SK-N-SH treated with all-trans-retinoic acid at 6 μM for 48 hours (cell line): ENCODE data around the gene SH3PXD2B.

Source experiments
- ATAC-seq: fragments of 200-7000 bp; cut with Tn5 transposase; 3 replicates; pipeline ENCODE4 v1.9.1; 2020; ENCODE audit warnings: mild to moderate bottlenecking, moderate library complexity
- ARNTL ChIP-seq: fragments of 450-650 bp; formaldehyde crosslinking; IDR thresholded peaks from 2 replicates; pipeline ENCODE4 v1.5.0; 2020; ENCODE audit warnings: low read depth, mild to moderate bottlenecking, moderate library complexity, borderline replicate concordance
- BACH2 ChIP-seq: fragments of 250-450 bp; sonication (Bioruptor Pico); IDR thresholded peaks from 2 replicates; pipeline ENCODE4 v1.9.0; 2021; ENCODE audit warnings: mild to moderate bottlenecking, borderline replicate concordance
- CSDC2 ChIP-seq: fragments of 250-450 bp; sonication (Bioruptor Pico); IDR thresholded peaks from 2 replicates; pipeline ENCODE4 v1.5.0; 2020; ENCODE audit warnings: mild to moderate bottlenecking, moderate library complexity
- ESRRG ChIP-seq: fragments of 250-450 bp; sonication (Bioruptor Pico); IDR thresholded peaks from 2 replicates; pipeline ENCODE4 v1.6.1; 2021; ENCODE audit warnings: mild to moderate bottlenecking
- GLIS3 ChIP-seq: fragments of 250-450 bp; sonication (Bioruptor Pico); IDR thresholded peaks from 2 replicates; pipeline ENCODE4 v1.5.0; 2020; ENCODE audit warnings: mild to moderate bottlenecking, moderate library complexity
- ISL1 ChIP-seq: fragments of 250-450 bp; sonication (Bioruptor Pico); IDR thresholded peaks from 2 replicates; pipeline ENCODE4 v2.1.2; 2022; ENCODE audit warnings: mild to moderate bottlenecking, moderate library complexity
- OSR1 ChIP-seq: fragments of 250-450 bp; sonication (Bioruptor Pico); IDR thresholded peaks from 2 replicates; pipeline ENCODE4 v1.8.0; 2022; ENCODE audit warnings: moderate library complexity, mild to moderate bottlenecking, inconsistent platforms
- PATZ1 ChIP-seq: fragments of 250-450 bp; sonication (Bioruptor Pico); IDR thresholded peaks from 2 replicates; pipeline ENCODE4 v1.8.0; 2020; ENCODE audit warnings: mild to moderate bottlenecking, moderate library complexity, borderline replicate concordance
- PPARA ChIP-seq: fragments of 250-450 bp; sonication (Bioruptor Pico); IDR thresholded peaks from 2 replicates; pipeline ENCODE4 v1.5.0; 2020; ENCODE audit warnings: mild to moderate bottlenecking, borderline replicate concordance
- RARB ChIP-seq: fragments of 250-450 bp; sonication (Bioruptor Pico); IDR thresholded peaks from 2 replicates; pipeline ENCODE4 v1.8.0; 2021; ENCODE audit warnings: mild to moderate bottlenecking, moderate library complexity
- SNAI2 ChIP-seq: fragments of 250-450 bp; sonication (Bioruptor Pico); IDR thresholded peaks from 2 replicates; pipeline ENCODE4 v1.5.0; 2020; ENCODE audit warnings: mild to moderate bottlenecking, moderate library complexity
- TCF4 ChIP-seq: fragments of 250-450 bp; sonication (Bioruptor Pico); IDR thresholded peaks from 2 replicates; pipeline ENCODE4 v1.8.0; 2021; ENCODE audit warnings: mild to moderate bottlenecking, moderate library complexity, borderline replicate concordance
- TOX ChIP-seq: fragments of 250-450 bp; sonication (Bioruptor Pico); IDR thresholded peaks from 2 replicates; pipeline ENCODE4 v1.8.0; 2021; ENCODE audit warnings: mild to moderate bottlenecking, moderate library complexity, borderline replicate concordance
- ZC3H10 ChIP-seq: fragments of 250-450 bp; sonication (Bioruptor Pico); IDR thresholded peaks from 2 replicates; pipeline ENCODE4 v1.5.1; 2021; ENCODE audit warnings: mild to moderate bottlenecking, moderate library complexity
- ZFP3 ChIP-seq: fragments of 250-450 bp; sonication (Bioruptor Pico); IDR thresholded peaks from 2 replicates; pipeline ENCODE4 v1.5.0; 2020; ENCODE audit warnings: mild to moderate bottlenecking, moderate library complexity
- ZNF565 ChIP-seq: fragments of 450-650 bp; formaldehyde crosslinking; conservative IDR thresholded peaks from 2 replicates; pipeline ENCODE4 v1.5.0; 2020; ENCODE audit warnings: low read depth, mild to moderate bottlenecking, moderate library complexity
- ZNF70 ChIP-seq: fragments of 450-650 bp; formaldehyde crosslinking; IDR thresholded peaks from 2 replicates; pipeline ENCODE4 v1.5.0; 2020; ENCODE audit warnings: mild to moderate bottlenecking, moderate library complexity
- TF ChIP-seq, protein P1 (sequence below): fragments of 250-450 bp; sonication (Bioruptor Pico); IDR thresholded peaks from 2 replicates; pipeline ENCODE4 v1.5.0; 2020; ENCODE audit warnings: mild to moderate bottlenecking, moderate library complexity
- TF ChIP-seq, protein P2 (sequence below): fragments of 250-450 bp; sonication (Bioruptor Pico); IDR thresholded peaks from 2 replicates; pipeline ENCODE4 v1.8.0; 2021; ENCODE audit warnings: low read depth, mild to moderate bottlenecking, moderate library complexity, borderline replicate concordance
- TF ChIP-seq, protein P3 (sequence below): fragments of 250-450 bp; sonication (Bioruptor Pico); IDR thresholded peaks from 2 replicates; pipeline ENCODE4 v1.5.1; 2020; ENCODE audit warnings: low read depth, mild to moderate bottlenecking, moderate library complexity

SH3PXD2B gene

DNA sequence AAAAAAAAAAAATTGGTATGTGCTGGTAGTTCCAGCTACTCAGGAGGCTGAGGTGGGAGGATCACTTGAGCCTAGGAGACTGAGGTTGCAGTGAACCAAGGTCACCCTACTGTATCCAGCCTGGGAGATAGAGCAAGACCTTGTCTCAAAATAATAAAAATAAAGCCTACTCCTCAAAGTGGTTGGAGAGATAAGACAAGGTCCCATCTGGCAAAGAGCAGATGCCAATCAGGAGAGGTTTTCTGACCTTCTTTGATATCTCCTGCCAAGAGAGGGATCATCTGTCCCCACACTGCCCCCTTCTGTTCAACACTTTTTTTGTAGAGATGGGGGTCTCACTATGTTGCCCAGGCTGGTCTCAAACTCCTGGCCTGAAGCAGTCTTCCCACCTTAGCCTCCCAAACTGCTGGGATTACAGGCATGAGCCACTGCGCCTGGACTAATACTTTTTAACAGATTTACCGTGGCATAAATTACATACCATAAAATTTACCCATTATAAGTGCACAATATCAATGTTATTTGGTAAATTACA, 64.7 kb downstream of the SH3PXD2B start:
- no peak for ATAC-seq

DNA sequence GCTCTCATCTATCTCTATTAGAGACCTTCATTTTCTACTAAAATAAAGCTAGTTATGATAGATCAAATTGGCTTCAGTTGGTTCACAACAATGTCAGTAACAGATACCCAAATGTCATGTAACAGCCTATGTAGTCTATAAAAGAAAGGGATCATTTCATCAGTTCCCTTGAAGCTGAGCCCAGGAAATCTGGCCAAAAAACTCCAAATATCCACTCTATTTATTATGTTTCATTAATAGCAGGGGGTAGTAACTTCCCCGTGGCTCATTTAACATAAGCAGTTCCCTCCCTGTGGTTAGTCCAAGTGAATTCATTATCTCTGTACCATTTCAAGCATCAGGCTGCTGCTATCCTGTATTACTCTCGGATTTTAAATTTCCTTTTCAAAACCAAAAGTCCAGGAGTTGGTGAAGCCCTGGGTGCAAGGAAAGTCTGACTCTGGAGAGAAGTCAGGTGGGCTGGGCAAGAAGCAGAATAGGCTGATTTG, 66.0 kb downstream of the SH3PXD2B start:
- ATAC-seq = no peak
- TF ChIP-seq ESRRG (CRISPR knock-in tag) = no peak
- no peak for TF ChIP-seq ISL1 (CRISPR knock-in tag)
- no peak for TF ChIP-seq ZC3H10 (CRISPR knock-in tag)
- TF ChIP-seq ARNTL (CRISPR knock-in tag) = no peak
- TF ChIP-seq, protein P1, sequence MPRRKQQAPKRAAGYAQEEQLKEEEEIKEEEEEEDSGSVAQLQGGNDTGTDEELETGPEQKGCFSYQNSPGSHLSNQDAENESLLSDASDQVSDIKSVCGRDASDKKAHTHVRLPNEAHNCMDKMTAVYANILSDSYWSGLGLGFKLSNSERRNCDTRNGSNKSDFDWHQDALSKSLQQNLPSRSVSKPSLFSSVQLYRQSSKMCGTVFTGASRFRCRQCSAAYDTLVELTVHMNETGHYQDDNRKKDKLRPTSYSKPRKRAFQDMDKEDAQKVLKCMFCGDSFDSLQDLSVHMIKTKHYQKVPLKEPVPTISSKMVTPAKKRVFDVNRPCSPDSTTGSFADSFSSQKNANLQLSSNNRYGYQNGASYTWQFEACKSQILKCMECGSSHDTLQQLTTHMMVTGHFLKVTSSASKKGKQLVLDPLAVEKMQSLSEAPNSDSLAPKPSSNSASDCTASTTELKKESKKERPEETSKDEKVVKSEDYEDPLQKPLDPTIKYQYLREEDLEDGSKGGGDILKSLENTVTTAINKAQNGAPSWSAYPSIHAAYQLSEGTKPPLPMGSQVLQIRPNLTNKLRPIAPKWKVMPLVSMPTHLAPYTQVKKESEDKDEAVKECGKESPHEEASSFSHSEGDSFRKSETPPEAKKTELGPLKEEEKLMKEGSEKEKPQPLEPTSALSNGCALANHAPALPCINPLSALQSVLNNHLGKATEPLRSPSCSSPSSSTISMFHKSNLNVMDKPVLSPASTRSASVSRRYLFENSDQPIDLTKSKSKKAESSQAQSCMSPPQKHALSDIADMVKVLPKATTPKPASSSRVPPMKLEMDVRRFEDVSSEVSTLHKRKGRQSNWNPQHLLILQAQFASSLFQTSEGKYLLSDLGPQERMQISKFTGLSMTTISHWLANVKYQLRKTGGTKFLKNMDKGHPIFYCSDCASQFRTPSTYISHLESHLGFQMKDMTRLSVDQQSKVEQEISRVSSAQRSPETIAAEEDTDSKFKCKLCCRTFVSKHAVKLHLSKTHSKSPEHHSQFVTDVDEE = no peak
- TF ChIP-seq BACH2 = no peak
- no peak for TF ChIP-seq ZFP3 (CRISPR knock-in tag)
- no peak for TF ChIP-seq ZNF70 (CRISPR knock-in tag)
- no peak for TF ChIP-seq TOX (CRISPR knock-in tag)
- TF ChIP-seq GLIS3 = no peak
- no peak for TF ChIP-seq ZNF565 (CRISPR knock-in tag)
- no peak for TF ChIP-seq CSDC2 (CRISPR knock-in tag)
- TF ChIP-seq RARB (CRISPR knock-in tag) = no peak
- TF ChIP-seq, protein P2, sequence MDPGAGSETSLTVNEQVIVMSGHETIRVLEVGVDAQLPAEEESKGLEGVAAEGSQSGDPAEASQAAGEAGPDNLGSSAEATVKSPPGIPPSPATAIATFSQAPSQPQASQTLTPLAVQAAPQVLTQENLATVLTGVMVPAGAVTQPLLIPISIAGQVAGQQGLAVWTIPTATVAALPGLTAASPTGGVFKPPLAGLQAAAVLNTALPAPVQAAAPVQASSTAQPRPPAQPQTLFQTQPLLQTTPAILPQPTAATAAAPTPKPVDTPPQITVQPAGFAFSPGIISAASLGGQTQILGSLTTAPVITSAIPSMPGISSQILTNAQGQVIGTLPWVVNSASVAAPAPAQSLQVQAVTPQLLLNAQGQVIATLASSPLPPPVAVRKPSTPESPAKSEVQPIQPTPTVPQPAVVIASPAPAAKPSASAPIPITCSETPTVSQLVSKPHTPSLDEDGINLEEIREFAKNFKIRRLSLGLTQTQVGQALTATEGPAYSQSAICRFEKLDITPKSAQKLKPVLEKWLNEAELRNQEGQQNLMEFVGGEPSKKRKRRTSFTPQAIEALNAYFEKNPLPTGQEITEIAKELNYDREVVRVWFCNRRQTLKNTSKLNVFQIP (CRISPR knock-in tag) = no peak
- TF ChIP-seq SNAI2 (CRISPR knock-in tag) = no peak
- TF ChIP-seq, protein P3, sequence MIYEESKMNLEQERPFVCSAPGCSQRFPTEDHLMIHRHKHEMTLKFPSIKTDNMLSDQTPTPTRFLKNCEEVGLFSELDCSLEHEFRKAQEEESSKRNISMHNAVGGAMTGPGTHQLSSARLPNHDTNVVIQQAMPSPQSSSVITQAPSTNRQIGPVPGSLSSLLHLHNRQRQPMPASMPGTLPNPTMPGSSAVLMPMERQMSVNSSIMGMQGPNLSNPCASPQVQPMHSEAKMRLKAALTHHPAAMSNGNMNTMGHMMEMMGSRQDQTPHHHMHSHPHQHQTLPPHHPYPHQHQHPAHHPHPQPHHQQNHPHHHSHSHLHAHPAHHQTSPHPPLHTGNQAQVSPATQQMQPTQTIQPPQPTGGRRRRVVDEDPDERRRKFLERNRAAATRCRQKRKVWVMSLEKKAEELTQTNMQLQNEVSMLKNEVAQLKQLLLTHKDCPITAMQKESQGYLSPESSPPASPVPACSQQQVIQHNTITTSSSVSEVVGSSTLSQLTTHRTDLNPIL (CRISPR knock-in tag) = no peak
- TF ChIP-seq, all 23 proteins: peak for 0

More for the DNA sequence above, 64.7 kb downstream of the SH3PXD2B start:
- TF ChIP-seq ISL1 (CRISPR knock-in tag) (no peak), CSDC2 (CRISPR knock-in tag) (no peak), ZFP3 (CRISPR knock-in tag) (no peak), PATZ1 (CRISPR knock-in tag) (no peak), ZNF70 (CRISPR knock-in tag) (no peak), TCF4 (CRISPR knock-in tag) (no peak), RARB (CRISPR knock-in tag) (no peak), ESRRG (CRISPR knock-in tag) (no peak), PPARA (CRISPR knock-in tag) (no peak), TOX (CRISPR knock-in tag) (no peak), BACH2 (no peak), ARNTL (CRISPR knock-in tag) (no peak), OSR1 (no peak)
- TF ChIP-seq, protein P1 = no peak
- TF ChIP-seq, protein P2 (CRISPR knock-in tag) = no peak
